SK-N-SH treated with all-trans-retinoic acid at 6 μM for 48 hours (cell line): Measurements from ENCODE around the gene SCMH1.

Experiments
- ARNTL ChIP-seq: fragments of 450-650 bp; formaldehyde crosslinking; IDR thresholded peaks from 2 replicates; pipeline ENCODE4 v1.5.0; 2020; ENCODE audit warnings: low read depth, mild to moderate bottlenecking, moderate library complexity, borderline replicate concordance
- CSDC2 ChIP-seq: fragments of 250-450 bp; sonication (Bioruptor Pico); IDR thresholded peaks from 2 replicates; pipeline ENCODE4 v1.5.0; 2020; ENCODE audit warnings: mild to moderate bottlenecking, moderate library complexity
- ZFP30 ChIP-seq: fragments of 450-650 bp; formaldehyde crosslinking; IDR thresholded peaks from 2 replicates; pipeline ENCODE4 v1.5.0; 2022; ENCODE audit warnings: mild to moderate bottlenecking, moderate library complexity
- ZNF565 ChIP-seq: fragments of 450-650 bp; formaldehyde crosslinking; conservative IDR thresholded peaks from 2 replicates; pipeline ENCODE4 v1.5.0; 2020; ENCODE audit warnings: low read depth, mild to moderate bottlenecking, moderate library complexity
- TF ChIP-seq, protein P1 (sequence below): fragments of 250-450 bp; sonication (Bioruptor Pico); IDR thresholded peaks from 2 replicates; pipeline ENCODE4 v1.8.0; 2020; ENCODE audit warnings: mild to moderate bottlenecking, moderate library complexity, borderline replicate concordance
- TF ChIP-seq, protein P2 (sequence below): fragments of 250-450 bp; sonication (Bioruptor Pico); IDR thresholded peaks from 2 replicates; pipeline ENCODE4 v1.5.1; 2020; ENCODE audit warnings: low read depth, mild to moderate bottlenecking, moderate library complexity

- TF ChIP-seq, protein P1, sequence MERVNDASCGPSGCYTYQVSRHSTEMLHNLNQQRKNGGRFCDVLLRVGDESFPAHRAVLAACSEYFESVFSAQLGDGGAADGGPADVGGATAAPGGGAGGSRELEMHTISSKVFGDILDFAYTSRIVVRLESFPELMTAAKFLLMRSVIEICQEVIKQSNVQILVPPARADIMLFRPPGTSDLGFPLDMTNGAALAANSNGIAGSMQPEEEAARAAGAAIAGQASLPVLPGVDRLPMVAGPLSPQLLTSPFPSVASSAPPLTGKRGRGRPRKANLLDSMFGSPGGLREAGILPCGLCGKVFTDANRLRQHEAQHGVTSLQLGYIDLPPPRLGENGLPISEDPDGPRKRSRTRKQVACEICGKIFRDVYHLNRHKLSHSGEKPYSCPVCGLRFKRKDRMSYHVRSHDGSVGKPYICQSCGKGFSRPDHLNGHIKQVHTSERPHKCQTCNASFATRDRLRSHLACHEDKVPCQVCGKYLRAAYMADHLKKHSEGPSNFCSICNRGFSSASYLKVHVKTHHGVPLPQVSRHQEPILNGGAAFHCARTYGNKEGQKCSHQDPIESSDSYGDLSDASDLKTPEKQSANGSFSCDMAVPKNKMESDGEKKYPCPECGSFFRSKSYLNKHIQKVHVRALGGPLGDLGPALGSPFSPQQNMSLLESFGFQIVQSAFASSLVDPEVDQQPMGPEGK (CRISPR knock-in tag), result no peak
- TF ChIP-seq ZFP30 (CRISPR knock-in tag) (no peak), ARNTL (no peak), ZNF565 (no peak), CSDC2 (CRISPR knock-in tag) (no peak)
- TF ChIP-seq, protein P2, sequence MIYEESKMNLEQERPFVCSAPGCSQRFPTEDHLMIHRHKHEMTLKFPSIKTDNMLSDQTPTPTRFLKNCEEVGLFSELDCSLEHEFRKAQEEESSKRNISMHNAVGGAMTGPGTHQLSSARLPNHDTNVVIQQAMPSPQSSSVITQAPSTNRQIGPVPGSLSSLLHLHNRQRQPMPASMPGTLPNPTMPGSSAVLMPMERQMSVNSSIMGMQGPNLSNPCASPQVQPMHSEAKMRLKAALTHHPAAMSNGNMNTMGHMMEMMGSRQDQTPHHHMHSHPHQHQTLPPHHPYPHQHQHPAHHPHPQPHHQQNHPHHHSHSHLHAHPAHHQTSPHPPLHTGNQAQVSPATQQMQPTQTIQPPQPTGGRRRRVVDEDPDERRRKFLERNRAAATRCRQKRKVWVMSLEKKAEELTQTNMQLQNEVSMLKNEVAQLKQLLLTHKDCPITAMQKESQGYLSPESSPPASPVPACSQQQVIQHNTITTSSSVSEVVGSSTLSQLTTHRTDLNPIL (CRISPR knock-in tag), result no peak
Measured at GRCh38 chr1:41282679-41283317, 40.7 kb upstream of the SCMH1 start.
